Astrocyte of the cerebellum (primary cell): ENCODE data around the gene SLC18B1.

ENCODE experiments used
- DNase-seq: peaks from one replicate; pipeline ENCODE4 v3.0.0-alpha.2; 2011; ENCODE audit warnings: low read depth
- H3K4me3 ChIP-seq: 2 replicates; pipeline ENCODE4 v1.5.1; 2011; ENCODE audit warnings: mild to moderate bottlenecking, low read depth, low read length, moderate library complexity
- CTCF ChIP-seq: IDR thresholded peaks from 2 replicates; pipeline ENCODE4 v1.5.1; 2012; ENCODE audit warnings: low read length, low read depth, moderate library complexity, mild to moderate bottlenecking; ENCODE audit errors: missing control alignments
- in situ Hi-C: cut with HindIII; loops from 2 replicates; pipeline ENCODE4 v1.10.0; 2017; ENCODE audit warnings: low sequenced_read_pairs

Gene SLC18B1

DNA sequence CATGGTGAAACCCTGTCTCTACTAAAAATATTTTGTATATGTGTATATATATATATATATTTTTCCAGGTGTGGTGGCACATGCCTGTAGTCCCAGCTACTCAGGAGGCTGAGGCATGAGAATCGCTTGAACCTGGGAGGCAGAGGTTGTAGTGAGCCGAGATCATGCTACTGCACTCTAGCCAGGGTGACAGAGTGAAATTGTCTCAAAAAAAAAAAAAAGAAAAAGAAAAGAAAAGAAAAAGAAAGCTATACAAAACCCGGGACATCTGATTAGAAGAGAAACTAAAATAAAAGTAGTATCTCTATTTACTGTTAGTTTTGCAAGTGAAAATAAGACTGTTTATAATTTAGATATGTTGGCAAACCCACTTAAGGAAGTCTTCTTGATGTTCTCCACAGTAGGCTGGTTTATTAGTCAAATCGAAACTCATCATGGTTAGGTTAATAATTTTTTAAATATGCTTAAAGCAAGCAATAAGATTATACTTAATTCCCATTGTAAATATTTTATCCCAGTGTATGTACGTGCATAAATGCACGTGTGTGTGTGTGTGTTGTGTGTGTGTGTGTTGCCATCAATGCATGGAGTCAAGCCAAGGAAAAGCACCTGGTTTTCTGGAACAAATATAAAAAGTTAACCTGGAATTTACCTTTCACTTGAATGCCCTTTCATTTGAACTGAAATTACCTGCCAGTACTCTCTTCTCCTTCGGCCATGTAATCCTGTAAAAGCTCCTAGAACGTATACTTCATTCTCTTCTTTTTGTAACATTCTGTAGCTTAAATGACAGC, 47.8 kb downstream of the SLC18B1 start:
- TF ChIP-seq CTCF = no peak
- in situ Hi-C loops = no loop called here
- DNase-seq = no peak
- H3K4me3 ChIP-seq = no peak overlapping the region

DNA sequence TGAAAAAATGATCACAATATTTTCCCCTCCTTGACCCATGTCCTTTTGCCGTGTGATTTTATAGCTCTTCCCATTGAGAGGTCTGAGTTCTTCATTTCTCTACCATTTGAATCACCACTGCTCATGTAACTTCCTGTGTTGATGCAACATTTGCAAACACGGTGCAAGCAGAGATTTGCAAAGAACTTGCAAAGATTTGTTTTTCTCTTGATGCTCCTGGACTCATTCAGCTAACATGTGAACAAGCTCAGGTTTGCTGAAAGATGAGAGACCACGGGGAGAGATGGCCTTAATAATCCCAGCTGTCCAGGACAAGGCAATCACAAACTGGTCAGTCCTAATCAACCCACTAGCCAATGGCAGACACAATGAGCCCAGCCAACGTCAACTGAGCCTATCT, 49.3 kb downstream of the SLC18B1 start:
- no peak for TF ChIP-seq CTCF
- in situ Hi-C loops = no loop called here
- no peak for DNase-seq
- H3K4me3 ChIP-seq = no peak overlapping the region

DNA sequence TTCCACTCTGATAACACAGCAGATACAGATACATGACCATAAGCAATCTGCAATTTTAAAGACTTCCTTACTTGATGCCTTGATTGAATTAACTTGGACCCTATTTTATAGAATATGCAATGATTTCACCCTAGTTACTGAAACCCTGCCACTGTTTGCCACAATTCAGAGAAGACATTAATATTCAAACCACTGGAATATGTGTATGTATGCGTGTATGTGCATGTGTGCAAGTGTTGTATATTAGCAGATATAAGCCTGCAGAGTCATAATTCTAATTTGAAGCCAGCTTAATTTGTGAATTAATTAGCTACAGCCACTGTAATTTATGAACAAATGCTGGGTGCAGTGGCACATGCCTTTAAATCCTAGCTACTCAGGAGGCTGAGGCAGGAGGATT, 50.0 kb downstream of the SLC18B1 start:
- no peak for DNase-seq
- in situ Hi-C loops = no loop called here
- no peak overlapping the region for H3K4me3 ChIP-seq
- no peak for TF ChIP-seq CTCF

DNA sequence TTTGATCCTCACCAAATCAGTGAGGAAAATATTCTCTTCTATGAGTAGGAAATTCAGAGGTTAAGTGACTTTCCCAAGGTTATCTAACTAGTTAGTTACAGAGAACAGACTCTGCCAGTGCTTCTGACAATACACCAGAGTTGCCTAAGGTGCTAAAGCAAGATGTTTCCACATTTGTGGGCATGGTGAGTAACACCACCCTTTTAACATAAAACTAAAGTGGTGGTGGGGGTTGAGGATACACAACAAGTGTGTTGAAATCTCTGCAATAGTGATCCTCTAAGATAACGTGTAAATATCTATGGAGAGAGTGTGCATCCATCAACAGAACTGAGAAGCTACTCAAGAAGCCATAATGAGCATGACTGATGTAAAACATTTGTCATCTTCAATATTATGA, 52.4 kb downstream of the SLC18B1 start:
- H3K4me3 ChIP-seq = no peak overlapping the region
- TF ChIP-seq CTCF = no peak
- DNase-seq = no peak
- in situ Hi-C loops = no loop called here

DNA sequence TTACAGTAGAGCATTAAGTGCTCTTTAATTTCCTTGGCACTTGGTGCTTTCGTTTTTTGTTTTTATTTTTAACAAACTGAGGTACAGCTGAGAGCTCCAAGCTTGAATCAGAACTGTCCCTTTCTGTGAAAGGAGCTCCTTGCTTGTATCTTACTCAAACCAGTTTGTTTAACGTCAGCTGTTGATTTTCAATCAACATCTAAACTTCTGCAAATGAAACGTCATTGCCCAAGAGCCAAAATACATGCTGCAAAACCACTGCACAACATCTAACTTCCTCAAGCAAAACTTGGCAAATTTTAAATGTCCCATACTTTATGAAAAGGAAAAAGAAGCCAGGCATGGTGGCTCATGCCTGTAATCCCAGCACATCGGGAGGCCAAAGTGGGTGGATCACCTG, 55.9 kb downstream of the SLC18B1 start:
- in situ Hi-C loops = no loop called here
- no peak for DNase-seq
- no peak for TF ChIP-seq CTCF
- no peak overlapping the region for H3K4me3 ChIP-seq

DNA sequence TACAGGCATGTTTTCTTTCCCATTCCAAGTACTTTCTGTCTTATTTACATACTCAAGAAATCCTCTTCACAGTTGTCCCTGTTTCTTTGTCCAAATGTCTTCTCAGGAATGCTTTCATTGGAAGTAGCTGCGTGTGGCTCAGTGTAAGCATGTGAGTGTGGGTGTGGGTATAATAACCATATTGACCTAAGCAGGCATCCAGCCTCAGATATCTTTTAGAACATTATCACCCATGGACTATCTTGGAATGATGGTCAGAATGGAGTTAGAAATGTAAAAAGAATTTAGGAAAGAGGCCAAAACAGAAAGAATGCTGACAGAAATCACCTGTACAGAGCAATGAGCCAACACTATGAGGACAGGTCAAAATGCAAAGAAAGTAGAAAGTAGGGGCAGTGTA, 57.2 kb downstream of the SLC18B1 start:
- no peak overlapping the region for H3K4me3 ChIP-seq
- TF ChIP-seq CTCF = no peak
- no peak for DNase-seq
- in situ Hi-C loops = no loop called here
